ENCODE data around the gene PNPO. TPM values are rescaled to one million over a fixed set of nuclear protein-coding genes. Genes with fewer than 3 reads are reported as not detected.

Gene PNPO
- total and polyA plus RNA-seq, 2 of the 13 experiments (the other 11 are each of a cell fraction or from before 2014, with no cell fraction given) = 47.9 to 63.3 TPM

GRCh38 chr17:47941246-47942095 is at the start of gene PNPO (continued):
- peak; percentile 93 for TF ChIP-seq SNAPC4 (CRISPR knock-in tag; IDR thresholded peaks at IDR 0.05)
- TF ChIP-seq HMG20B (CRISPR knock-in tag; conservative IDR thresholded peaks at IDR 0.05) = no peak; the same call in 1 of the 2 replicates
- no peak for TF ChIP-seq ZNF761 (CRISPR knock-in tag; conservative IDR thresholded peaks at IDR 0.05)
- TF ChIP-seq HNRNPLL (IDR thresholded peaks at IDR 0.05; ENCODE audit: low read depth, low read length, poor library complexity, severe bottlenecking) = peak; percentile 72
- TF ChIP-seq E2F5 (CRISPR knock-in tag; conservative IDR thresholded peaks at IDR 0.05) = no peak; the same call in 1 of the 2 replicates
- 0 out of 2 replicates have a peak, but pooled peaks have one; percentile 63 for TF ChIP-seq ZNF512B (CRISPR knock-in tag; IDR thresholded peaks at IDR 0.05; ENCODE audit: borderline replicate concordance)
- no peak; the same call in none of the 2 replicates for TF ChIP-seq BCL6 (CRISPR knock-in tag; IDR thresholded peaks at IDR 0.05)
- TF ChIP-seq HNRNPK (IDR thresholded peaks at IDR 0.05; ENCODE audit: low read depth, low read length, poor library complexity, severe bottlenecking) = no peak
- TF ChIP-seq ZNF468 (CRISPR knock-in tag; IDR thresholded peaks at IDR 0.05) = peak; percentile 87; the same call in 1 of the 2 replicates
- peak; percentile 85; the same call in 1 of the 2 replicates for TF ChIP-seq HNF4G (IDR thresholded peaks at IDR 0.05; ENCODE audit: borderline replicate concordance, low read depth, low read length)
- TF ChIP-seq HNF4G (CRISPR knock-in tag; IDR thresholded peaks at IDR 0.05; ENCODE audit: borderline replicate concordance, low read depth) = peak; percentile 75
- TF ChIP-seq CCAR2 (optimal IDR thresholded peaks at IDR 0.05; ENCODE audit: low read depth, low read length) = no peak
- TF ChIP-seq GTF3A (CRISPR knock-in tag; conservative IDR thresholded peaks at IDR 0.05) = no peak
